H1 (cell line): ENCODE measurements around the gene ITPR3. TPM values are rescaled to one million over a fixed set of nuclear protein-coding genes. Genes with fewer than 3 reads are reported as not detected.

Source experiments
- CTCF ChIP-seq, 3 experiments: IDR thresholded peaks; 1 replicate in 2 of 3; 2 replicates in 1 of 3; pipeline versions ENCODE4 v1.5.1 to v1.6.1; 2011; ENCODE audit warnings: low read length in 3 of 3, mild to moderate bottlenecking in 3 of 3, inconsistent platforms in 2 of 3, low read depth in 1 of 3, moderate library complexity in 1 of 3; ENCODE audit not compliant: insufficient read depth in 1 of 3; ENCODE audit errors: control extremely low read depth in 1 of 3
- SP2 ChIP-seq: IDR thresholded peaks from 2 replicates; pipeline ENCODE4 v1.6.1; 2012; ENCODE audit warnings: mild to moderate bottlenecking, low read length, inconsistent platforms
- SP4 ChIP-seq: IDR thresholded peaks from 2 replicates; pipeline ENCODE4 v1.6.1; 2012; ENCODE audit warnings: low read length, inconsistent platforms
- polyA plus RNA-seq, 7 experiments: library from polyadenylated mRNA; depleted of rRNA in 3 of 7; stranded (reverse) in 5 of 7; unstranded in 2 of 7; fragments of >200 nt in 5 of 7; fragments of 200-250 nt in 2 of 7; gene quantifications; 1 replicate in 5 of 7; 2 replicates in 1 of 7; 4 replicates in 1 of 7; pipeline versions ENCODE4 v1.2.1 to v1.2.3, GENCODE V29; 2011 to 2013; ENCODE audit warnings: missing spikeins in 2 of 7, mixed read lengths in 2 of 7
- total RNA-seq: library from RNA; stranded (reverse); fragmentation: NEBNext Ultra II Directional; extraction: Animal tissue kit (Norgen Biotek cat#: 25700); gene quantifications from 2 replicates; pipeline ENCODE4 v1.2.1, GENCODE V29; 2021

ITPR3 gene
- total and polyA plus RNA-seq, 2 of the 8 experiments (the other 6 are each of a cell fraction or from before 2014, with no cell fraction given) = 29.1 to 45.7 TPM

GRCh38 chr6:33688451-33689147 is 67.5 kb downstream of the ITPR3 start (continued):
- no peak for TF ChIP-seq SP2
- no peak for TF ChIP-seq SP4
- TF ChIP-seq CTCF (IDR thresholded peaks at IDR 0.05; ENCODE audit: control extremely low read depth in 1 of 3, insufficient read depth in 1 of 3, low read depth in 1 of 3, low read length in 3 of 3) = no peak
